ENCODE data around the gene TPI1. TPM values are rescaled to one million over a fixed set of nuclear protein-coding genes. Genes with fewer than 3 reads are reported as not detected.

TPI1 gene
- total RNA-seq, 4 donors from 2014 or later: 189 to 346 (median 282) TPM

DNA sequence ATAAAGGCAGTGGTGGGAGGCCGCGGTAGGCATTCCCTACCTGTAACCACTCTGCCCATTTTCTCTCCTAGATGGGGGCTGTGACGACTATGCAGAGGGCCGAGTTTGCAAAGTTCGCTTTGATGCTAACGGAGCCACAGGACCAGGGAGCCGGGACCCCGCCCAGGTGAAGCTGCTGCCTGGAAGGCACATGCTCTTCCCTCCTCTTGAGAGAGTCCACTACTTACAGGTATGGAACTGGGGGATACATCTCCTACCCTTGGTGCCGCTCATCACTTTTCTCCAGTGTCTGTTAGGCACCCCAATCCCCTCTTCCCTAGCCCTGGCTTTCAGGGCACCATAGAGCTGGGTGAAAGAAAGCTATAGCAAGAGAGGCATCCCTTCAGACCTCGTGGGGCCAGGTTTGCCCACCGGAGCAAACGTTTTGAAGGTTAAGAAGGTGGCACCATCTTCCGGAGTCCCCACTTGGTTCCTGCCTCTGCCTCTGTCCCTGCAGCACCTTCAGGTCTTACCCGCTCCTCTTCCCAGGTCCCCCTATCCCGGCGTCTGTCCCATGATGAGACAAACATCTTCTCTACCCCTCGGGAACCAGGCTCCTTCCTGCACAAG, 41.1 kb upstream of the TPI1 start:
- Histone ChIP-seq H3K4me3 (no peak overlapping the region), H3K9me3 (no peaks in the 10 kb centered on the region), H3K4me1 (peaks cover 0 to 58% (median 17%) of the 10 kb centered on the region in 4 donors), H3K36me3 (peaks cover 0 to 12% (median 0%) of the 10 kb centered on the region in 3 donors), H3K27ac (no peak overlapping the region), H3K27me3 (peaks cover 0 to 31% of the 10 kb centered on the region in 2 donors)
- DNase-seq (ENCODE audit: low spot score in 2 of 2): no peak
- TF ChIP-seq, protein P1, sequence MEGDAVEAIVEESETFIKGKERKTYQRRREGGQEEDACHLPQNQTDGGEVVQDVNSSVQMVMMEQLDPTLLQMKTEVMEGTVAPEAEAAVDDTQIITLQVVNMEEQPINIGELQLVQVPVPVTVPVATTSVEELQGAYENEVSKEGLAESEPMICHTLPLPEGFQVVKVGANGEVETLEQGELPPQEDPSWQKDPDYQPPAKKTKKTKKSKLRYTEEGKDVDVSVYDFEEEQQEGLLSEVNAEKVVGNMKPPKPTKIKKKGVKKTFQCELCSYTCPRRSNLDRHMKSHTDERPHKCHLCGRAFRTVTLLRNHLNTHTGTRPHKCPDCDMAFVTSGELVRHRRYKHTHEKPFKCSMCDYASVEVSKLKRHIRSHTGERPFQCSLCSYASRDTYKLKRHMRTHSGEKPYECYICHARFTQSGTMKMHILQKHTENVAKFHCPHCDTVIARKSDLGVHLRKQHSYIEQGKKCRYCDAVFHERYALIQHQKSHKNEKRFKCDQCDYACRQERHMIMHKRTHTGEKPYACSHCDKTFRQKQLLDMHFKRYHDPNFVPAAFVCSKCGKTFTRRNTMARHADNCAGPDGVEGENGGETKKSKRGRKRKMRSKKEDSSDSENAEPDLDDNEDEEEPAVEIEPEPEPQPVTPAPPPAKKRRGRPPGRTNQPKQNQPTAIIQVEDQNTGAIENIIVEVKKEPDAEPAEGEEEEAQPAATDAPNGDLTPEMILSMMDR (IDR thresholded peaks at IDR 0.05): no peak
- TF ChIP-seq EP300 (IDR thresholded peaks at IDR 0.05) (no peak), POLR2A (IDR thresholded peaks at IDR 0.05) (no peak)
- 66 to 75% methylated on average over 17 of the region's 17 CpGs for WGBS, 2 donors

DNA sequence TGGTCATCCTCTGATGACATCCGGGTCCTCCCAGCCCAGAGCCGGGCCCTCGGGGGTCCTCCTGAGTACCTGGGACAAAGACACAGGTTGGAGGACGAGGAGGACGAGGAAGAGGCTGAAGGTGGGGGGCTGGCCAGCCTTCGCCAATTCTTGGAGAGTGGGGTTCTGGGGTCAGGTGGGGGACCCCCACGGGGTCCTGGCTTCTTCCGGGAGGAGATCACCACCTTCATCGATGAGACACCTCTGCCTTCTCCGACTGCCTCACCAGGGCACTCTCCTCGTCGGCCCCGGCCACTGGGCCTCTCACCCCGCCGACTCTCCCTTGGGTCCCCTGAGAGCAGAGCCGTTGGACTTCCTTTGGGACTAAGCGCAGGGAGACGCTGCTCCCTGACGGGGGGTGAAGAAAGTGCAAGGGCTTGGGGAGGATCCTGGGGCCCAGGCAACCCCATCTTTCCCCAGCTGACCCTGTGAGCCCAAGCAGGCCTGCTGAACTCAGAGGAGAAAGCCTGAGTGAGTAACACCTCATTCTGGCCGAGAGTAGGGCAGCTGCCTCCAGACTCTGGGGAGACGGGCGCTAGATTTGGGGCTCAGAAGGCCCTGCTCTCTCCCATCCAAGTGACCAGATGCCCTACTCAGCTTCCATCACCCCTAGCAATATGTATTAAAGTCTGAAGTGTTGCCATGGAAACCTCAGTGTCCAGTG, 40.4 kb upstream of the TPI1 start:
- Histone ChIP-seq H3K27me3 (peaks cover 0 to 29% of the 10 kb centered on the region in 2 donors), H3K4me1 (peaks cover 0 to 51% (median 12%) of the 10 kb centered on the region in 4 donors), H3K9me3 (no peaks in the 10 kb centered on the region), H3K4me3 (no peak overlapping the region), H3K27ac (peak overlapping the region in 2 of 4 donors; percentile 67 to 71), H3K36me3 (peaks cover 0 to 19% (median 0%) of the 10 kb centered on the region in 3 donors)
- no peak for DNase-seq (ENCODE audit: low spot score in 2 of 2)
- TF ChIP-seq, protein P1 (IDR thresholded peaks at IDR 0.05): no peak
- 62 to 64% methylated on average over 21 to 22 of the region's 22 CpGs for WGBS, 2 donors

DNA sequence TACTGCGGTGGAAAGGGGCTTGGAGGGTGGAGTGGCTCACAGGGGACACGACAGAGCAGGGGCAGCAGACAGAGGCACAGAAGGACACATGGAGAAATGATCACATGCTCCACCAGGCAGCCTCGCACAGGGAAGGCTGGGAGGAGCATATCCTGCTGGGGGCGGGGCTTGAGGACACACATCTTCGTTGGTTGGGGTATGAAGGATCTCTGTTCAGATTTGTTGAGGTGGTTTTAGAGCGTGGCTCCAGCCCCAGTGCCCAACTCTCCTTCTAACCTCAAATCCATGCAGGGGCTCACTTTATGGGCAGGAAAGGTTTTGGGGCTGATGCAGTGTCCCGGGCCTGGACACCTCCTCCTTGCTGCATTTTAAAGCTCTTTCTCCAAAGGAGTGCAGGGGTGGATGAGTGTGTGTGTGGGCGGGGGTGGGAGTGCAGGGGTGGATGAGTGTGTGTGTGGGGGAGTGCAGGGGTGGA, 39.9 kb upstream of the TPI1 start:
- peaks cover 0 to 46% (median 7%) of the 10 kb centered on the region in 4 donors for H3K4me1 ChIP-seq
- peaks cover 0 to 23% of the 10 kb centered on the region in 2 donors for H3K27me3 ChIP-seq
- H3K36me3 ChIP-seq: peaks cover 0 to 24% (median 0%) of the 10 kb centered on the region in 3 donors
- TF ChIP-seq EP300 (IDR thresholded peaks at IDR 0.05) (peak in 1 of 2 donors; percentile 20), POLR2A (IDR thresholded peaks at IDR 0.05) (no peak)
- whole genome bisulfite sequencing, 2 donors: 3 to 5% methylated on average over 7 to 8 of the region's 8 CpGs
- peak overlapping the region in 2 of 4 donors; percentile 67 to 71 for H3K27ac ChIP-seq
- peak; percentile 87 to 95 for DNase-seq (ENCODE audit: low spot score in 2 of 2)
- H3K4me3 ChIP-seq: peak overlapping the region in 1 of 4 donors; percentile 77
- H3K9me3 ChIP-seq: no peaks in the 10 kb centered on the region

- peak in 1 of 2 donors; percentile 25 for TF ChIP-seq POLR2A (IDR thresholded peaks at IDR 0.05)
- TF ChIP-seq, protein P1 (IDR thresholded peaks at IDR 0.05): peak in 4 of 5 experiments; percentile 5 to 39 (median 17)
- TF ChIP-seq EP300 (IDR thresholded peaks at IDR 0.05): no peak
- Histone ChIP-seq H3K4me3 (peak within 1 kb of the TSS; percentile 57 to 92 (median 75)), H3K27me3 (peaks cover 0 to 16% of the 10 kb centered on the region in 2 donors), H3K27ac (peak within 1 kb of the TSS; percentile 73 to 95 (median 86)), H3K4me1 (peaks cover 0 to 42% (median 7%) of the 10 kb centered on the region in 4 donors), H3K36me3 (peaks cover 0 to 32% (median 0%) of the 10 kb centered on the region in 3 donors), H3K9me3 (no peaks in the 10 kb centered on the region)
- 1 to 3% methylated on average over 17 to 29 of the region's 60 CpGs for WGBS, 2 donors
- DNase-seq (ENCODE audit: low spot score in 2 of 2): no peak
Measured at GRCh38 chr12:6827982-6828780, 39.1 kb upstream of the TPI1 start, which contains the start of gene P3H3. P3H3 (plus strand) TSS chr12:6828407; CDS start chr12:6828441, 34 bp downstream.
